NT2/D1 (cell line): ENCODE measurements around the gene RASA4B.
A peak's percentile ranks its signal among the peaks of the same experiment; 100 is the strongest.
"Not testable (repeated sequence)": the region's sequence is repeated elsewhere in the genome, so short reads cannot be mapped to it uniquely, and the experiment has no call there.

Experiments
- DNase-seq: peaks from one replicate; pipeline ENCODE4 v3.0.0-alpha.2; 2011; ENCODE audit warnings: low read depth, low spot score
- H3K27me3 ChIP-seq: 2 replicates; pipeline ENCODE4 v1.6.0; 2011; ENCODE audit warnings: mild to moderate bottlenecking; ENCODE audit not compliant: insufficient read length, insufficient read depth
- H3K36me3 ChIP-seq: 2 replicates; pipeline ENCODE4 v1.6.1; 2011; ENCODE audit warnings: mild to moderate bottlenecking, low read length, mixed read lengths; ENCODE audit not compliant: insufficient read depth, insufficient read length
- H3K4me1 ChIP-seq: 2 replicates; pipeline ENCODE4 v1.5.1; 2011; ENCODE audit not compliant: insufficient read depth, insufficient read length
- H3K4me3 ChIP-seq: 2 replicates; pipeline ENCODE4 v1.5.1; 2011; ENCODE audit warnings: low read depth; ENCODE audit not compliant: insufficient read length
- H3K9ac ChIP-seq: 2 replicates; pipeline ENCODE4 v1.6.0; 2011; ENCODE audit warnings: low read depth; ENCODE audit not compliant: insufficient read length
- H3K9me3 ChIP-seq: 2 replicates; pipeline ENCODE4 v1.5.1; 2011; ENCODE audit warnings: mild to moderate bottlenecking, low read length; ENCODE audit not compliant: insufficient read depth

The RASA4B gene

DNA sequence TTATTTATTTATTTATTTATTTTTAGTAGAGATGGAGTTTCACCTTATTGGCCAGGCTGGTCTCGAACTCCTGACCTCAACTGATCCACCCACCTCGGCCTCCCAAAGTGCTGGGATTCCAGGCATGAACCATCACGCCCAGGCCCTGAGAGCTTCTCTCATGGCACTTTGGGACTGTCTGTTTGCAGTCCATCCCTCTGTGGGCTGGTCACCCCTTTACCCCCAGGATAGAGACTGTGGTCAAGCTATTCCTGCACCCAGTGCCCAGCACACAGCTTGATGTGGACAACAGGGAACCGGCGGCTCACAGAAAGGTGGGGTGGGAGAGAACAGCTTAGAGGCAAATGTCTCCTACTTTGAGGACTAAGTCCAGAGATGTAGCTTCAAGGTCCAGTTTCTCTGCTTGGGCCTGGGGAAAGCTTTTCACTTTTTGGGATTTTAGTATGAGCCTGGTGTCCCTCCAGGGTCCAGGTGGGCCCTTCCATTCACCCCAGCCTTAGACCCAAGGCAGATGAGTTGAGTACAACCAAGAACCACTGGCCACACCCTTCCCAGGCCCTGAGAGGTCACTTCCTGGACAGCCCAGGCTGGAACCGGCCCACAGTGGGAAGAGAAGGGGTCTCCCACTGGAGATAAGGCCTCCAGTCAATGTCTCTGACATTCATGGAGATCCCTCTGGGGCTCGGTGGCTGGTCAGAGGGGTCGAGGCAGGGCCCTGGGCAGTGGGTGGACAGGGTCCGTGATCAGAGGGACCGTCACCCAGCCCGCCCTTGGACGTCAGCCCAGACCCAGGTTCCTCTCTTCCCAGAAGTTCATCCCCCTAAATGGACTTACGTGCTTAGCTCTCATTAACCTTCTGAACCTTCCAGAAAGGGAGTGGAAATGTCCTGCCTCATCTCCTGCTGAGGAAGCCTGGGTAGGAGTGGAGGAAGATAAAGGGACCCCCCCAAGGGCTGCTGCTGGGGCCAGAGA lies 10.5 kb upstream of the RASA4B start:
- not testable (repeated sequence) for DNase-seq, H3K36me3 ChIP-seq, H3K4me1 ChIP-seq, H3K27me3 ChIP-seq, H3K9me3 ChIP-seq, H3K4me3 ChIP-seq, H3K9ac ChIP-seq

DNA sequence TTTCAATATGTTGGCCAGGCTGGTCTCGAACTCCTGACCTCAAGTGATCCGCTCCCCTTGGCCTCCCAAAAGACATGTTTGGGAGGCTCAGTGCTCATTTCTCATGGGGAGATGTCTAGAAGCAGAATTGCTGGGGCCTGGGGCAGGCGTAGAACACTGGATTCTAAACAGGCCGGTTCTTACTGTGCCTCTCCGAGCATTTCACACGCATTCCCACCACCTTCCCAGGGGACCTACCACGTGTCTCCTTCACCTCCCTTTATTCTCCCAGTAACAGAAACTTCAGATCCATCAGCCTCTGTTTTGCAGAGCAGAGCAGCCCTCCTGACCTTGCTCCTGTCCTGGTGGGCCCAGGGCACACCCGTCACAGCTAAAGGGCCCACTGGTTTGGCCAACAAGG lies 9.6 kb upstream of the RASA4B start:
- not testable (repeated sequence) for DNase-seq, H3K9ac ChIP-seq, H3K4me1 ChIP-seq, H3K36me3 ChIP-seq, H3K4me3 ChIP-seq, H3K9me3 ChIP-seq, H3K27me3 ChIP-seq

DNA sequence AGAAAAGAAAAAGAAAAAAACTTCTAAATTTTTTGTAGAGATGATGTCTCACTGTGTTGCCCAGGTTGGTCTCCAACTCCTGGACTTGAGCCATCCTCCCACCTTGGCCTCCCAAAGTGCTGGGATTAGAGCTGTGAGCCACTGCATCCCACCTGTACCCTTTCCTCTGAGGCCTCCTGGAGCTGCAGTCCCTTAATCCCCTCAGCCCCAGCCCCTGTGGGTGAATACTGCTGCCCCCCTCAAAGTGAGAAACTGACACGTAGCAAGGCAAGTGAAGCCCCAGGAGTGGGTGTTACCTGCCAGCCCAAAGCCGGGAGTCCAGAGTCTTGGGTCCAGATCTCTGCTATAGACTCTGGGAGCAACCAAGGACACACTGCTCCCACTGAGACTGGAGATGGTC lies 7.2 kb upstream of the RASA4B start:
- H3K4me1 ChIP-seq, H3K36me3 ChIP-seq, H3K9me3 ChIP-seq, H3K9ac ChIP-seq, H3K27me3 ChIP-seq, DNase-seq, H3K4me3 ChIP-seq: not testable (repeated sequence)

DNA sequence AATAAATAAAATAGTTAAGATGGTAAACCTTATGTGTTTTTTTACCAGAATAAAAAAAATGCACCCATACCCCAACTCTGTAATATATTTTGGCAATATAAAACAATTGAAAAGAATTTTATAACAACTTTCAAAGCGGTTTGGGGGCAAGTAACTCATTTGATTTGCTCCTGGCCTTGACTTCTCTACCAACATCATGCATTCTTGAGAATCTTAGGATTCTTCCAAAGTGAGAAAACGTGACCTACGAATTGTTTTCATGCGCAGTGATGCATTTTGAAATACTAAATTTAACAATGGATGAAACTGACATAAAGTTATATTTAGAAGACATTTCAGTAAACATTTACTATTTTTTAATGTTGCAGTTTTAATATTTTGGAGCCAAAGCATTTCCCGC lies 3.2 kb upstream of the RASA4B start:
- not testable (repeated sequence) for H3K36me3 ChIP-seq, H3K4me1 ChIP-seq

DNA sequence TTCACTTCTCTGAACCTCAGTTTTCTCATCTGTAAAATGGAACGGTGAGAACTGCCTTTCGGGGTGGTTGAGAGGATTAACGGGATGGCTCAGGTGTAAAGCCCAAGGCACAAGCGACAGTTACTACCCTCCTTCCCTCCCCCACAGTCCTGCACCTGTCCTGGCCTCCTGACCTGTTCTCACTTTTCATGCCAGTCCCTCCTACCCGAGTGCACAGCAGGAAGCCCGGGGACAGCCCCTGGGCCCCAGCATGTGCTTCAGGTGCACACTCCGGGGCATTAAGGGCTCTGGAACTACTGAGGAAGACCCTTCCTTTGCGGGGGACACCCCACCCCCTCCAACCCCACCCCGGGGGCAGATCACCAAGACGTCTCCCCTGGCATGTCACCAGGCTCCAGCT lies 626 bp downstream of the RASA4B start:
- not testable (repeated sequence) for DNase-seq, H3K36me3 ChIP-seq, H3K9me3 ChIP-seq, H3K27me3 ChIP-seq, H3K4me3 ChIP-seq, H3K4me1 ChIP-seq, H3K9ac ChIP-seq

More for the DNA sequence above, 3.2 kb upstream of the RASA4B start:
- not testable (repeated sequence) for H3K9ac ChIP-seq, H3K4me3 ChIP-seq, H3K27me3 ChIP-seq, H3K9me3 ChIP-seq, DNase-seq

DNA sequence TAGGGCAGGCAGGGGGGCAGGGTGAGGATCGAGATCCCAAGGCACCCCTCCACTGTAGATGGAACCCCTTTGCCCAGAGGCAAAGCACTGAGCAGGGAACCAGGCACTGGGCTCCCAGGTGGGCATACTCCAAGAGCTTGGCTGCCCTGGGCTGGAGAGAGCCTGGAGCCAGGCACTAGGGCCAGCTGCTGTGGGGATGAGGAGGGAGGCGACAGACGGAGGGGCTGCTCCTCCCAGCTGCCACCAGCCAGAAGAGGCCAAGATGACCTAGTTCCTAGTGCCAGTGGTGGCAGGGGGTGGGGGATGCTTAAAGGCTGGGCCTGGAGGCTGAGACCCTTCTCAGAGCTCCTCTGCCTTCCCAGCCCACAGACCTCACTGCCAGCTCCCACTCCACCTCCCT lies 1.7 kb downstream of the RASA4B start:
- H3K36me3 ChIP-seq, DNase-seq, H3K9me3 ChIP-seq, H3K27me3 ChIP-seq, H3K4me1 ChIP-seq, H3K4me3 ChIP-seq, H3K9ac ChIP-seq: not testable (repeated sequence)

DNA sequence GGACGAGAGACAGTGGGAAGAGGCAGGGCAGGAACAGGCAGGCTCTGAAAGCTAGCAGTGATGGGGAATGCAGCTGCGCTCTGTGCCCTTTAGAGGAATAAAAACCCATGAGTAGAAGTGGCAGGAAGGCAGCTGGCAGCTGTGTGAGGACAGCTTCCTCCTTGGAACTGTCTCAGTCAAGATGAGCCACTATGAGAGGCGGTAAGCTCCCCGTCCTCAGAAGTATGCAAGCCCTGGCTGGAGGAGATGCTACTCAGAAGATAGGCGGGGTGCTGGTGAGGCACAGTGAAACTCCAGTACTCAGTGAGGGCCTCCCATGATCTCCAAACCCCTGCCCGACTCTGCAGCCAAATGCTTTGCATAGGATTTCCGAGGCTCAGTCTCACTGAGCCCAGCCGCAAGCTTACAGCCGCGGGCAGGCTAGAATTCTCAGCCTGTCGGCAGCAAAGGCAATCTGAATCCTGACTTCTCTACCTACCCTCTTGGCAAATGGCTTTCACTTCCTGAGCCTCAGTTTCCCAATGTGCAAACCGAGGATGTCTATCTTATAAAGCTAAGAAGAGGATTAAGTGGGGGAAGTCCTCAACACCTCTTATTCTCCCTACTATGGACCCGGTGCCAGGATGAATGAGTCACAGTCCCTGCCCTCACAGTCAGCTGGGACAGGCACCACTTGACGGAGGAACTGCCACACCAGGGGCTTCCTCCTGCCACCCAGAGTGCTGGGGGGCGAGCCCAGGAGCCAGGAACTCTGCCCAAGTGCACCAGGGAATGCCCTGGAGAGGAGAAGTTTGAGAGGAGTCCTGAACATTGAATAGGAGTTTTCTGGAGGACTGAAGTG lies 2.5 kb downstream of the RASA4B start:
- H3K9me3 ChIP-seq, H3K4me3 ChIP-seq, H3K36me3 ChIP-seq, H3K9ac ChIP-seq, H3K27me3 ChIP-seq, H3K4me1 ChIP-seq, DNase-seq: not testable (repeated sequence)

DNA sequence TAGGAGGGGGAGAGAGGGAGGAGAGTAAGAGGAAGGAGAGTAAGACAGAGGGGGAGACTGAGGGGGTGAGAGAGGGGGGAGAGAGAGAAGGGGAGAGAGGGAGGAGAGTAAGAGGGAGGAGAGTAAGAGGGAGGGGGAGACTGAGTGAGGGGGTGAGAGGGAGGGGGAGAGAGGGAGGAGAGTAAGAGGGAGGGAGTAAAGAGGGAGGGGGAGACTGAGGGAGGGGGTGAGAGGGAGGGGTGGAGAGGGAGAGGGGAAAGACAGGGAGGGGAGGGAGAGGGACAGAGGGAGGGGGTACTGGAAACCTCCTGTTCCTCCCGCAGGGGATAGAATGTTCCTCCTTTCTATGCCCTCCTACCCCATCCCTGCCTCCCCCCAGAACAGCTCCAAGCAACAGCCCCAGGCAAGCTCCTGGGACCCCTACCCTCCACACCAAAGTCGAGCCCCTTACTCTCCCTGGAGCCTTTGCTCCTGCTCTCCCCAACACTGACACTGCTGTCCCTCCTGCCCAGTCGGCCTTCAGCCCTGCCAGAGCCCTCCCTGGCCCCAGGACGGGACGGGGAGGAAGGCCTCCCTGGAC lies 4.8 kb downstream of the RASA4B start:
- not testable (repeated sequence) for H3K27me3 ChIP-seq, H3K4me3 ChIP-seq, H3K9ac ChIP-seq, H3K36me3 ChIP-seq, H3K4me1 ChIP-seq, H3K9me3 ChIP-seq
- peak; percentile 16 for DNase-seq

DNA sequence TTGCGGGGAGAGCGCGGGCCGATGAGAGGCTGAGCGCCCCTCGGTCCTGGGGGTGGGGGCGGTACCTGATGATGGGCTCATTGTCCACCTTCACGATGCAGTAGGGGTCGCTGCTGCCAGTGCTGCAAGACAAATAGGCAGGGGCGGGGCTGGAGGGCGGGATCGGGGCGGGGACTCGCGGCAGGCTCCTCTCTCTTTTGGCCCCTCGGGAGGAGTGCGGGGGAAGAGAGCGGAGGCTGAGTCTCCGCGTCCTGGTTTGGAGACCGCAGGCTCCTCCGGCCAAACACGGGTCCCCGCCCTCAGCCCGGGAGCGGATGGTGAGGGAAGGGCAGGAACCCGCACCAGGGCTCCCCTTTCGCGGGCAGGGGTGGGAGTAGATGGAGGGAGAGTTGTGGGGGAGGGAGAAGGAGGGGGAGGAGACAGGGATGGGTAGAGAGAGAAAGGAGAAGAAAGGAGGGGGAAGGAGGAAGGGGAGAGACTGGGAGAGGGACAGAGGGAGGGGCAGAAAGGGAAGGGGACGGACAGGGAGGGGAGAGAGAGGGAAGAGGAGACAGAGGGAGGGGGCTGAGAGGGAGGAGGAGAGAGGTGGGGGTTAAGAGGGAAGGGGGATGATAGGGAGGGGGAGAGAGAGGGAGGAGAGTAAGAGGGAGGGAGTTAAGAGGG lies 5.6 kb downstream of the RASA4B start:
- not testable (repeated sequence) for H3K4me3 ChIP-seq, DNase-seq, H3K27me3 ChIP-seq, H3K9me3 ChIP-seq, H3K9ac ChIP-seq, H3K4me1 ChIP-seq, H3K36me3 ChIP-seq

DNA sequence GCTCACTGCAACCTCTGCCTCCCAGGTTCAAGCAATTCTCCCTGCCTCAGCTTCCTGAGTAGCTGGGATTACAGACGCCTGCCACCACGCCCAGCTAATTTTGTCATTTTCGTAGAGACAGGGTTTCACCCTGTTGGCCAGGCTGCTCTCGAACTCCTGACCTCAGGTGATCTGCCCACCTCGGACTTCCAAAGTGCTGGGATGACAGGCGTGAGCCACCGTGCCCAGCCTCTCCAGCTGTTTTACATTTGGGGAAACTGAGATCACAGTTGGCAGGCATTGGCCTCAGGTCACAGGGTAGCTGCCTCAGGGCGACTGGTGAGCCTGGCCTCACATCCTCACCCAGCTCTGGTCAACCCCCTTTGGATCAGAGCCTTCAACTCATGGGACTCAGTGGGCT lies 7.0 kb downstream of the RASA4B start:
- H3K4me3 ChIP-seq, H3K27me3 ChIP-seq, H3K4me1 ChIP-seq, H3K36me3 ChIP-seq, DNase-seq, H3K9me3 ChIP-seq, H3K9ac ChIP-seq: not testable (repeated sequence)

DNA sequence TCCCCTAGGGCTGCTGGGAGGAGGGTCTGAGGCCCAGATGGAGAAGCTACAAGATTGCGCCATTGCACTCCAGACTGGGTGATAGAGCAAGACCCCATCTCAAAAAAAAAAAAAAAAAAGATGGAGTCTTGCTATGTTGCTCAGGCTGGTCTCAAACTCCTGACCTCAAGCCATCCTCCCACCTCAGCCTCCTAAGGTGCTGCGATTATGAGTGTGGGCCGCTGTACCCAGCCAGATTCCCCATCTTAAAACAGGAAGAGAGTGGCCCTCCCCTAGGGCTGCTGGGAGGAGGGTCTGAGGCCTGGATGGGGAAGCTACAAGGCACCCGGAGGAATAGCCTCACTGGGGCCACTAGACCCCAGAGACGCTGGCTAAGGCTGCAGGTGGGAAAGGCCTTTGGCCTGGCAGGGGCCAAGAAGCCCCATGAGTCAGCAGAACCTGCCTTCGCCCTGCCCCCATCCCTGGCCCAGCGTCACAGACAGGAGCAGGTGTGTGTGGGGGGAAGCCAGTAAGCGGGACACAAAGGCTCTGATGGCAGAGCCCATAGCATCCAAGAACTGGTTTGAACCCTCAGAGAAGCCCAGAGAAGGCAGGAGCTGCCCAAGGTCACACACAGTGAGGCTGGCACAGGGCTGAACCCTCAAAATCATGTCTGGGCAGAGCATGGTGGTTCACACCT lies 10.0 kb downstream of the RASA4B start:
- not testable (repeated sequence) for DNase-seq, H3K9ac ChIP-seq

More for the DNA sequence above, 10.0 kb downstream of the RASA4B start:
- not testable (repeated sequence) for H3K36me3 ChIP-seq, H3K4me3 ChIP-seq, H3K27me3 ChIP-seq, H3K4me1 ChIP-seq, H3K9me3 ChIP-seq
